ENCODE results near the gene VWA7.
"Not testable (repeated sequence)": the region's sequence is repeated elsewhere in the genome, so short reads cannot be mapped to it uniquely, and the experiment has no call there.

Gene VWA7, protein sequence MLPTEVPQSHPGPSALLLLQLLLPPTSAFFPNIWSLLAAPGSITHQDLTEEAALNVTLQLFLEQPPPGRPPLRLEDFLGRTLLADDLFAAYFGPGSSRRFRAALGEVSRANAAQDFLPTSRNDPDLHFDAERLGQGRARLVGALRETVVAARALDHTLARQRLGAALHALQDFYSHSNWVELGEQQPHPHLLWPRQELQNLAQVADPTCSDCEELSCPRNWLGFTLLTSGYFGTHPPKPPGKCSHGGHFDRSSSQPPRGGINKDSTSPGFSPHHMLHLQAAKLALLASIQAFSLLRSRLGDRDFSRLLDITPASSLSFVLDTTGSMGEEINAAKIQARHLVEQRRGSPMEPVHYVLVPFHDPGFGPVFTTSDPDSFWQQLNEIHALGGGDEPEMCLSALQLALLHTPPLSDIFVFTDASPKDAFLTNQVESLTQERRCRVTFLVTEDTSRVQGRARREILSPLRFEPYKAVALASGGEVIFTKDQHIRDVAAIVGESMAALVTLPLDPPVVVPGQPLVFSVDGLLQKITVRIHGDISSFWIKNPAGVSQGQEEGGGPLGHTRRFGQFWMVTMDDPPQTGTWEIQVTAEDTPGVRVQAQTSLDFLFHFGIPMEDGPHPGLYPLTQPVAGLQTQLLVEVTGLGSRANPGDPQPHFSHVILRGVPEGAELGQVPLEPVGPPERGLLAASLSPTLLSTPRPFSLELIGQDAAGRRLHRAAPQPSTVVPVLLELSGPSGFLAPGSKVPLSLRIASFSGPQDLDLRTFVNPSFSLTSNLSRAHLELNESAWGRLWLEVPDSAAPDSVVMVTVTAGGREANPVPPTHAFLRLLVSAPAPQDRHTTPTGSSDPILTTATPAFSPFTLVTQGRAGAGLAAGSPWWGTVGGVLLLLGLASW

DNA sequence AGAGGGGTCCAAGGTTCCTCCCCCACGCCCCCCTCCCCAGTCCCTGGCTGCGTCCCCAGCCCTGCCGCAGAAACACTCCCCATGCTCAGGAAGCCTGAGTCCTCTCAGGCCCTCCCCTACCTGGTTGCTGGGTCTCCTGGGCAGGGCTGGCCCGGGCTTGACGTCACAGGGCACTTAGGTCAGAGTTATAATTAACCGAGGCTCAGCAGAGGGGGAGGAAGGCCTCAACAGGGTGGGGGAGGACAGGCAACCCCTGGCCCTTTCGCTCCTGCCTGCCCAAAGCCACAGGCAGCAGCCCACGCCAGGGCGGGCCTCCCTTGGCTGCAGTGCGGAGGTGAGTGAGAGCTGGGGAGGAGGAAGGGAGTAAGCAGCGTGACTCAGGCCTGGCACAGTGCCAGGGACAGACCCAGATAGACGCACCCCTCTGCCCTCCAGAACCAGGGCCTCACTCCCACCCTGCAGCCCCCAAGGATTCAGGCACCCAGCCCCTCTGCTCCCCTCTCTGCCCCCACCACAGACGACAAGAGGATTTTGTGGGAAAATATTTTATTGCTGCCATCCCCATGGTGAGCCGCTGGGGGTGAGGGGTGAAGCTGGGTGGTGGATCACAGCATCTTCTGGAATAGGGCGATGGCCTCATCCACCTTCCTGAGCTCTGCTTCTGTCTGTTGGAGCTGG is at the start of gene VWA7:
Gene VWA7 (minus strand): TSS at position 340 of the 678 bp plus-strand sequence. CDS start 549 bp downstream, outside the sequence.
- peak; percentile 83 for DNase-seq (ENCODE audit: low read depth)

DNA sequence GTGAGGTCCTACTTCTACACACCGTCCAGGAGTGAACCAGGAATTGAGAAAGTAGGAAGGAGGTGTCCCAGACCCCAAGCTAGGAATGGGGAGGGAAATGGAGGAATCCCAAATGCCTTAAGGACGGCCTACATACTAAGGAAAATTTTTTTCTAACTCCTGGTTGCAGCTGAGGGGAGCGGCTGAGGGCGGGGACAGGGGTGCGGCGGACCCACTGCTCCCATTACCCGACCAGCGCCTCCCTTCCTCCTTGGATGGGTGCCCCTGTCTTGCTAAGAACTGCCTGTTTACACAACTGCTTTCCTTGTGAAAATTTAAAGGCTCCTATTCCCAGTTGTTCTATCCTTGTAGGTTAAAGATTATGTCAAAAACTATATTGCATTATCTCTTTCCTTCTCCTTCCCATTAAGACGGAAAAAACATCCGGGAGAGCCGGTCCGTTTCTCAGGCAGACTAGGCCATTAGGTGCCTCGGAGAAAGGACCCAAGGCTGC is 49.7 kb upstream of the VWA7 start:
- DNase-seq (ENCODE audit: low read depth), result no peak

DNA sequence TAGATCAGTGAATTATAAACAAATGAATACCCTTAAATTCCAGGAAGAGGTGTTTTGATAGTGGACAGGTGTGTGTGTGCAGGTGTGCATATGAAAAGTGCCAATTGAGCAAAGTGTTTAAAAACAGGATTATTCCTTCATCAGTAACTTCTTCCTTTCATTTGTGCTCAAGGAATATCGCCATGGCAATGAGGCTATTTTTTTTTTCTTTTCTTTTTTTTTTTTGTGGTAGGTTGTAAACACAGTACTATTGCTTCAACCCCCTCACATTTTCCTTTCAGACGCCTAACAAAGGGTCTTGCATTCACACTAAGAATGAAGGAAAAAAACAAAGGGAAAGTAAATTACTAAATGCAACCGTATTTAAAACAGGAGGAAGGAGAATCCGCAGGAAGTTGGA is 48.4 kb upstream of the VWA7 start:
- DNase-seq (ENCODE audit: low read depth), result no peak

DNA sequence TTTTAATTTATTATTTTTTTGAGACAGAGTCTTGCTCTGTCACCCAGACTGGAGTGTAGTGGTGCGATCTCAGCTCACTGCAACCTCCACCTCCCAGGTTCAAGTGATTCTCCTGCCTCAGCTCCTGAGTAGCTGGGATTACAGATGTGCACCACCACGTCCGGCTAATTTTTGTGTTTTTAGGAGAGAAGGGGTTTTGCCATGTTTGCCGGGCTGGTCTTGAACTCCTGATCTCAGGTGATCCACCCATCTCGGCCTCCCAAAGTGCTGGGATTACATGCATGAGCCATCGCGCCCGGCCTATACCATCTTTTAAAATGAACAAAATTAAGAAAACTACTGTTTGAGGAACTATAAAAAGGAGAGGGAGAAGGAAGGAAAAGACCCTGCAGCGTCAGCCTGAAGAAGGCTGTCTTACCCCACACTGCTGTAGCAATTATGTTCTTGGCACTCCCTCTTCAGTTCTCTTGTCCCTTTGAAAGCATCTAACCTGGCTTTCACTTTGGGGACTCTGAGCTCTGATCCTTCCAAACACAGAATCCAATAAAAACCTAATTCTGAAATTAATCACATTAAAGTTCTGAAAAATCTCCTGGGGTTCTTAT is 46.6 kb upstream of the VWA7 start:
- not testable (repeated sequence) for DNase-seq (ENCODE audit: low read depth)

DNA sequence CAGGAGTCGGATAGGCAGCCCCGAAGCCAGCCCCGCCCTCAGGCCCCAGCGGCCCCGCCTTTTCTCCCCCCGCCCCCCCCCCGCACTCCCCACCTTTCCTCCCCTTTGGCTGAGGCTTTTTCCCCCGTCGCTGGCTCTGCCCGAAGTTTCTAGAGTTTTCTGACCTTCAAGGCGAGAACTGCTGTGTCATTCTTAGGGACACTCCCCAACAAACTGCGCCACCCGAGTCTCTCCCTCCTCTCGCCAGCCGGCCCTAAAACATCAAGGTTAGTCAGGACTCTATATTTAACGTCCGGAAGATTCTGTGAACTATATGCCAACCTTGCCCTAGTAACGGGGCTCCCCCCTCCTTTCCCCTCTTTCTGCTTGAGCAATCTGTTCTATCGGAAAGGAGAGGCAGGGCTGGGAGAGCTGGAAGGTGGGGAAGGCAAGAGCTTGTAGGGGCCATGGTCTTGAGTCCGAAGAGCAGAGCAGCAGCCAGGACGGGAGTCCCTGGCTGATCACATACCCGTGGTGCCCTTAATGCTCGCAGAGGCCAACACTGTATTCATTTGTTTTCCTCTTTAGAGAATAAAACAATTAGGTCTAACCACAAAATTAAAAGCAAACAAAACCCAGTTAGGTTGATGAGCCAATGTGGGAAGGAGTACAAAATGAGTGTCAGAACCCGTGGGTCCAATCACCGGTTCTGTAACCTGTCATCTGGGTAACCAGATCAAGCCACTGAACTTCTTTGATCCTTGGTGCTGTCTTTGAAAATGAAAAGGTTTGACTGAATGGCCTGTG is 45.1 kb upstream of the VWA7 start:
- peak; percentile 67 for DNase-seq (ENCODE audit: low read depth)

DNA sequence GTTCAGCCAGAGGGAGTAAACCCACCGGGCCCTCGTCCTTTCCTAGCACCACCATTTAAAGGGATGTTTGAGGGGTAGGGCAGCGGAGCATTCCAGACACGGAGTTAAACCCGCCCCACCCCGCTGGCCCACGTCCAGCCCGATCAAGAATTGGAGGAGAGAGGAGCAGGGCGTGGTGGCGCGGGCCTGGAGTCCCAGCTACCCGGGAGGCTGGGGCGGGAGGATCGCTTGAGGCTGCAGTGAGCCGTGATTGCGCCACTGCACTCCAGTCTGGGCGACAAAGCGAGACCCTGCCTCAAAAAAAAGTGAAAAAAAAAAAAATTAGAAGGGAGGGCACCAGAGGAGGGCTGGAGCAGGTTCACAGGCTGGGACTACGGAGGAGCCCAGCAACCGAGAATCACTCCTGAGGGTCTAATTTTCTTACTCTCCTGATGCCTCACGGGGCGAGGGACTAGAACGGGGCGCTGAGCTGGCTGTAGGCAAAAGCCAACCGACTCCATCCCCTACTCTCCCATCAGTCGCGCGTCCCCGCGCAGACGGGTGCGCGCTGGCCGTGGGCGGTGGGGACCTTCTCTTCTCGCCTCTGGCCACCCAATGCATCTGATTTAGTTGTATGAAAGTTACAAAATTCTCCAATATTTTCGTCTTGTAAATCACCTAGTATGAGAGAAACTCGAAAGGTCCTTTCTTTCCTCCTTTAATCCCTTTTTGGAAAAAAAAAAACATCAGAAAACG is 44.3 kb upstream of the VWA7 start:
- no peak for DNase-seq (ENCODE audit: low read depth)

DNA sequence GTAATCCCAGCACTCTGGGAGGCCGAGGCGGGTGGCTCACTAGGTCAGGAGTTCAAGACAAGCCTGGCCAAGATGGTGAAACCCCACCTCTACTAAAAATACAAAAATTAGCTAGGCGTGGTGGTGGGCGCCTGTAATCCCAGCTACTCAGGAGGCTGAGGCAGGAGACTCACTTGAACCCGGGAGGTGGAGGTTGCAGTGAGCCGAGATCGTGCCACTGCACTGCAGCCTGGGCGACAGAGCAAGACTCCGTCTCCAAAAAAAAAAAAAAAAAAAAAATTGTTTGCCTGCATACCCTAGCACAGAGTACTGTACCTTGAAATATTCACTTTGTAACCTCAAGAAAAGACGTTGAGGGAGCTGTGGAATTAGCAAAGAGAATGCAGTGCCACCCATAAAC is 43.3 kb upstream of the VWA7 start:
- not testable (repeated sequence) for DNase-seq (ENCODE audit: low read depth)

DNA sequence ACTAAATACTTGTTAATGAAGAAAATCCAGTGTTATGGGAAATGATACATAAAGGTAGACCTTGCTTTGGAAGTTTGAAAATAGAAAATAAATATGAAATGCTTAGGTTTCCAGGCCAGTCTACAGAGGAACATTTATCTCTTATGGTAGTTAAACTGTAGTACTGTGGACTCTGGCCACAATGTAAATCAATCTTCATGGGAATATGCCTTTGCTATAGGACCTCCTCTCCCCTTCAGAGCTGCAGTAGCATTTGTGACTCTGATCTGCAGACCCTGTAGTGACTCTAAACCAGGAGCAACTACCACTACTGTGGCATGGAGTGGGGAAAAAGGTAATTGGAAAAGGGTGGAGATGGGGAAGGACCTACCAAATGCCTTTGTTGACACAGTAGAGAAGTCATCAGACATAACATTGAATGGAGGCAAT is 42.8 kb upstream of the VWA7 start:
- DNase-seq (ENCODE audit: low read depth), result no peak

DNA sequence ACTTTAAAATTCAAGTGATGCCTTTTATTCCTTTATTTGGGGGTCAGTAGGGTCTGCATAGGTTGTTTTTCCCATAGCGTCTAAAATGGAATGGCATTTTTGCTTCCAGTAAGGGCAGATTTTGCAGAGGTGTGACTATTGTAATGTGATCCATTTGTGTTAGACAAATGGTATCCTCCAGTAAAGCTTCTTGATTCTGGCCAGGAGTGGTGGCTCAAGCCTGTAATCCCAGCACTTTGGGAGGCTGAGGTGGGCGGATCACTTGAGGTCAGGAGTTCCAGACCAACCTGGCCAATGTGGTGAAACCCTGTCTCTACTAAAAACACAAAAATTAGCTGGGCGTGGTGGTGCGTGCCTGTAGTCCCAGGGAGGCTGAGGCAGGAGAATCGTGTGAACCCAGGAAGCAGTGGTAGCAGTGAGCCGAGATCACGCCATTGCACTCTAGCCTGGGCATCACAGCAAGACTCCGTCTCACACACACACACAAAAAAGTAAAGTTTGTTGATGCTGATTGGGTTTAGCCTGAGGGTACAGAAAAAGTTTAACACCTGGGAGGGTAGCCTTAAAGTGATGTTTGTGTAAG is 40.9 kb upstream of the VWA7 start:
- DNase-seq (ENCODE audit: low read depth), result not testable (repeated sequence)

DNA sequence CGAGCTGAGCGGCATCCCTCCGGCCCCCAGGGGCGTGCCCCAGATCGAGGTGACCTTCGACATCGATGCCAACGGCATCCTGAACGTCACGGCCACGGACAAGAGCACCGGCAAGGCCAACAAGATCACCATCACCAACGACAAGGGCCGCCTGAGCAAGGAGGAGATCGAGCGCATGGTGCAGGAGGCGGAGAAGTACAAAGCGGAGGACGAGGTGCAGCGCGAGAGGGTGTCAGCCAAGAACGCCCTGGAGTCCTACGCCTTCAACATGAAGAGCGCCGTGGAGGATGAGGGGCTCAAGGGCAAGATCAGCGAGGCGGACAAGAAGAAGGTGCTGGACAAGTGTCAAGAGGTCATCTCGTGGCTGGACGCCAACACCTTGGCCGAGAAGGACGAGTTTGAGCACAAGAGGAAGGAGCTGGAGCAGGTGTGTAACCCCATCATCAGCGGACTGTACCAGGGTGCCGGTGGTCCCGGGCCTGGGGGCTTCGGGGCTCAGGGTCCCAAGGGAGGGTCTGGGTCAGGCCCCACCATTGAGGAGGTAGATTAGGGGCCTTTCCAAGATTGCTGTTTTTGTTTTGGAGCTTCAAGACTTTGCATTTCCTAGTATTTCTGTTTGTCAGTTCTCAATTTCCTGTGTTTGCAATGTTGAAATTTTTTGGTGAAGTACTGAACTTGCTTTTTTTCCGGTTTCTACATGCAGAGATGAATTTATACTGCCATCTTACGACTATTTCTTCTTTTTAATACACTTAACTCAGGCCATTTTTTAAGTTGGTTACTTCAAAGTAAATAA is 40.2 kb upstream of the VWA7 start:
- DNase-seq (ENCODE audit: low read depth), result not testable (repeated sequence)

DNA sequence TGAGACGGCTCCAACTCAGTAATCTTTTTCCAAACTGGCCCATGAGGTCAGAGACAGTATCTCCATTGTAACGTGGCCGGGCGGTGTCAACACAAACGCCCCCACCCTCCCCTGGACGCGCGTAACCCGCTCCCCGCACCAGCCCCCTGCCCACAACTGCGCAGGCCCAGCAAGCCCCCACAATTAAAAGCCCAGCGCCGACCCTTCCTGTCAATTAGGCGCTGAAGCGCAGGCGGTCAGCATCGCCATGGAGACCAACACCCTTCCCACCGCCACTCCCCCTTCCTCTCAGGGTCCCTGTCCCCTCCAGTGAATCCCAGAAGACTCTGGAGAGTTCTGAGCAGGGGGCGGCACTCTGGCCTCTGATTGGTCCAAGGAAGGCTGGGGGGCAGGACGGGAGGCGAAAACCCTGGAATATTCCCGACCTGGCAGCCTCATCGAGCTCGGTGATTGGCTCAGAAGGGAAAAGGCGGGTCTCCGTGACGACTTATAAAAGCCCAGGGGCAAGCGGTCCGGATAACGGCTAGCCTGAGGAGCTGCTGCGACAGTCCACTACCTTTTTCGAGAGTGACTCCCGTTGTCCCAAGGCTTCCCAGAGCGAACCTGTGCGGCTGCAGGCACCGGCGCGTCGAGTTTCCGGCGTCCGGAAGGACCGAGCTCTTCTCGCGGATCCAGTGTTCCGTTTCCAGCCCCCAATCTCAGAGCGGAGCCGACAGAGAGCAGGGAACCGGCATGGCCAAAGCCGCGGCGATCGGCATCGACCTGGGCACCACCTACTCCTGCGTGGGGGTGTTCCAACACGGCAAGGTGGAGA is 38.1 kb upstream of the VWA7 start, which contains the start of the genes HSPA1A and HSPA1L:
Gene HSPA1A (plus strand): TSS at position 519 of the 814 bp plus-strand sequence. CDS start 214 bp downstream, at position 733.
Gene HSPA1L (minus strand): TSS at position 259 of the 814 bp plus-strand sequence. CDS start 3,311 bp downstream, outside the sequence.
- DNase-seq (ENCODE audit: low read depth), result no peak

DNA sequence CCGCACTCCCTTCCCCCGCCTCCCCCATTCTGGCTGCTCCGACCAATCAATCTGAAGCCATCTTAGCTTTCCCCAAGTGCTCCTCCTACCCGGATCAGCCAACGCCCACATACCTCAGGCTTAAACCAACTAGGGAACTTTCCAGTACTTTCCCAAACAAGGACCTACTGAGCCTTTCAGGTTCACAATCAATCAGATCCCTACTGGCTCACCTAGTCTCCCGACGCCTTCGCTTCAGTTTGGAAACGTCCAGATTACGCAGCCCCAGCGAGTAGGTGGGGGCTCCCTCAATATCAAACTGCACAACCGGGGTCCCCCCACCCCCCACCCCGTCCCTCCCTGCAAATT is 37.5 kb upstream of the VWA7 start:
- no peak for DNase-seq (ENCODE audit: low read depth)

DNA sequence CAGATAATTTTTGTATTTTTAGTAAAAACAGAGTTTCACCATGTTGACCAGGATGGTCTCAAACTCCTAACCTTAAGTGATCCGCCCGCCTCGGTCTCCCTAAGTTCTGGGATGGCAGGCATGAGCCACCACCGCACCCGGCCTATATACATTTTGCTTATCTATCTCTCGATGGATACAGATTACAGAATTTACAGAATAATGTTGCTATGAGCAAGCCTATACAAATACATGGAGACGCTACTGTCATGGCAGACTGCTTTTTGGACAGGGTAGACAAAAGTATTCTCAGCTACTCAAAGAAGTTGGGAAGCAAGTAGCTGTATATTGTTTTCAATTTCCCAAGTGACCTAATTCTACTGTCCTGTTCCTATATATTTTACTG is 36.3 kb upstream of the VWA7 start:
- no peak for DNase-seq (ENCODE audit: low read depth)

DNA sequence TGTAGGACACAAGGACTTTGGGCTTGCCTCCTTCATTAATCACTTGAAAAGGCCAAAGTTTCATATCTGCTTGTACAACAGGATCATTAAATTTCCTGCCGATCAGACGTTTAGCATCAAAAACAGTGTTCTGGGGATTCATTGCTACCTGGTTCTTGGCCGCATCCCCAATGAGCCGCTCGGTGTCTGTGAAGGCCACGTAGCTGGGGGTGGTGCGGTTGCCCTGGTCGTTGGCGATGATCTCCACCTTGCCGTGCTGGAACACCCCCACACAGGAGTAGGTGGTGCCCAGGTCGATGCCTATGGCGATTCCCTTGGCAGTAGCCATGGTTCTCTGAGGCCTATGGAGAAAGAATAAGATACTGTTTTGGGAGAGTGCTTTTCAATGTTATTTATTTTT is 34.5 kb upstream of the VWA7 start:
- no peak for DNase-seq (ENCODE audit: low read depth)

DNA sequence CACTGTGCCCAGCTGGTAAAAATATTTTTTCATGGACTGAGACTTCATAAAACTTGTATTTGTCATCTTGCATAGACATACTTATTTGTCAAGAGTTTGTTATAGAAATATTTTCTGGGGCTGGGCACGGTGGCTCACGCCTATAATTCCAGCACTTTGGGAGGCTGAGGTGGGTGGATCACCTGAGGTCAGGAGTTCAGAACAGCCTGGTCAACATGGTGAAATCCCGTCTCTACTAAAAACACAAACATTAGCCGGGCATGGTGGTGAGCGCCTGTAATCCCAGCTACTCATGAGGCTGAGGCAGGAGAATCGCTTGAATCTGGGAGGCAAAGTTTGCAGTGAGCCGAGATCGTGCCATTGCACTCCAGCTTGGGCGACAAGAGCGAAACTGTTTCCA is 31.5 kb upstream of the VWA7 start:
- DNase-seq (ENCODE audit: low read depth), result not testable (repeated sequence)

DNA sequence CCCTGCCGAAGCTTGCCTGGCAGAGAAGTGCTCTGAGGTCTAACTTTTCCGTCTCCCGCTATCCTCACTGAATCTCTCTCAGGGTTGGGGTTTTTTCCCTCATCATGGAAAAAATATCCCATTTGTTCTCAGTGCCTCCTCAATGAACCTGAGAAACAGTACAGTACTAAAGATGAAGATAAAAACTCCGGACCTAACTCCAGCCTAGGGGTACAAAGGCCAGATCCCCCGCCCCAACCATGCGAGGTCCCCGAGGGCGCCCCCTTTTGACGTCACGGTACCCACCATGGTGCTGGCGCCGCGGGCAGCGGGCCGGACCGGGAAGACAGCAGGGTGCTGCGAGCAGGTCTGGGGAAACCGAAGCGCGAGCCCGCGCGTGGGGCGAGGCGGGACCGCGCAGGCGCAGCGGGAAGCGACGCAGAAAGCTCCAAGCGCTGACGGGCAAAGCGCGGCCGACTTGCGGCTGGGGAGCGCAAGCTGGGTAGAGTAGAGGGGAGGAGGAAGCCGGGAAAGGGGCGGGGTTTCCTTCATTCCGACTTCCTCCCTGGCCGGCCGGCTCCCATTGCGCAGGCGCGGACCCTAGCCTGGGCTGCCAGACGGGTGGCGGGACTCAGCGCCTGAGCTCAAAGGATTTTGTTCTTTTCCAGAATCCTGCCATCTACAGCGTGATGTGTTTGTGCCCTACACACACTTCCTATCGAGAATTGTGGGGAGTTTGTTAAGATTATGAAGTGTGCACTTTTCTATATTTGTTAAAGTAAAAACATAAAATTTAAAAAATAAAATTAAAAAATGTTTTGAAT is 29.5 kb upstream of the VWA7 start, which contains the start of gene LSM2:
Gene LSM2 (minus strand): TSS at position 497 of the 803 bp plus-strand sequence. CDS start 209 bp downstream, at position 288.
- peak; percentile 95 for DNase-seq (ENCODE audit: low read depth)

DNA sequence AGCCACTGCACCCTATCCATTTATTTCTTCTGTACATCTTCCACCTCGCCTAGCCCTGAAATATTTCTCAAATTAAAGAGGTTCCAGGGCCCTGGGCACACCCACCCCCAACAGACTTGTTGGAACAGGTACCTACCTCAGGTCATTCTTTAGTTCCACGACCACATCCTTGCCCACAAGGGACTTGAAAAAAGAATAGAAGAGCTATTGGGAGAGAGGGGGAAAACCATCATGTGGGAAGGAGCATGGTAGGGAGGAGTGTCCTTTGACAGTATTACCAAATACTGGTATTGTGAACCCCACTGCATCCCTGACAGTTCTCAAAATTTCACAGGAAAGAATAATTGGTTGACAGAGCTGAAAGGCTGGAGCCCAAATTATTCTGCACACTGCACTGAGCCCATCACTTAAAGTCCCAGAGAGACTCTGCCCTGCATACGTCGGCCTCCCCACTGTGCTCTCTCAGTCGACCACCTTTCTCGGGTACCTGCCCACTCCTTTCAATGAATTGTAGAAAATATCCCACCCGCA is 28.9 kb upstream of the VWA7 start:
- DNase-seq (ENCODE audit: low read depth), result no peak
